ENCODE data around the gene FBXO15.

GRCh38 chr18:74132201-74132600 lies 15.4 kb downstream of the FBXO15 start:
- TF ChIP-seq CTCF (IDR thresholded peaks at IDR 0.05) (no peak), POLR2A (IDR thresholded peaks at IDR 0.05) (no peak), POLR2AphosphoS5 (IDR thresholded peaks at IDR 0.05) (no peak)
